HG03571 (cell line): ENCODE results near the gene LMX1B.

Experiments
- ATAC-seq: cut with Tn5 transposase; IDR thresholded peaks from one replicate; pipeline ENCODE4 v1.9.1; 2021; ENCODE audit not compliant: unreplicated experiment

LMX1B gene

GRCh38 chr9:126630458-126631237, 16.9 kb downstream of the LMX1B start:
- no peak for ATAC-seq

GRCh38 chr9:126631254-126631653, 17.5 kb downstream of the LMX1B start:
- ATAC-seq, result no peak

- ATAC-seq, result no peak
Measured at GRCh38 chr9:126633881-126634558, 20.3 kb downstream of the LMX1B start.

GRCh38 chr9:126635061-126635460, 21.3 kb downstream of the LMX1B start:
- no peak for ATAC-seq

- no peak for ATAC-seq
Measured at GRCh38 chr9:126635661-126636439, 22.1 kb downstream of the LMX1B start.

- ATAC-seq, result no peak
Measured at GRCh38 chr9:126636983-126637798, 23.5 kb downstream of the LMX1B start.

- ATAC-seq, result no peak
Measured at GRCh38 chr9:126638571-126639132, 24.9 kb downstream of the LMX1B start.

- no peak for ATAC-seq
Measured at GRCh38 chr9:126639318-126640000, 25.7 kb downstream of the LMX1B start.

GRCh38 chr9:126641118-126641851, 27.6 kb downstream of the LMX1B start:
- no peak for ATAC-seq

GRCh38 chr9:126642010-126642744, 28.4 kb downstream of the LMX1B start:
- no peak for ATAC-seq

- ATAC-seq, result no peak
Measured at GRCh38 chr9:126642839-126643238, 29.1 kb downstream of the LMX1B start.

GRCh38 chr9:126643945-126644527, 30.3 kb downstream of the LMX1B start:
- ATAC-seq, result no peak

GRCh38 chr9:126646162-126646561, 32.4 kb downstream of the LMX1B start:
- no peak for ATAC-seq

- no peak for ATAC-seq
Measured at GRCh38 chr9:126647585-126648411, 34.1 kb downstream of the LMX1B start.

- no peak for ATAC-seq
Measured at GRCh38 chr9:126649477-126649876, 35.7 kb downstream of the LMX1B start.

GRCh38 chr9:126650404-126651341, 36.9 kb downstream of the LMX1B start:
- ATAC-seq, result no peak
